ENCODE data around the gene TNFRSF1B. TPM values are rescaled to one million over a fixed set of nuclear protein-coding genes. Genes with fewer than 3 reads are reported as not detected.

Gene TNFRSF1B
- total and polyA plus RNA-seq, 9 of the 15 experiments (the other 6 are each of a cell fraction or from before 2014, with no cell fraction given): 8.8 to 91.3 (median 36.0) TPM

GRCh38 chr1:12229835-12230548 is 63.2 kb downstream of the TNFRSF1B start, which contains the start of gene VPS13D (continued):
- TF ChIP-seq THRB (CRISPR knock-in tag; conservative IDR thresholded peaks at IDR 0.05): no peak
- TF ChIP-seq ATF4 (CRISPR knock-in tag; IDR thresholded peaks at IDR 0.05): no peak
- TF ChIP-seq TFAP4 (CRISPR knock-in tag; IDR thresholded peaks at IDR 0.05; ENCODE audit: borderline replicate concordance): peak; percentile 50; the same call in 1 of the 2 replicates
- TF ChIP-seq MBD1 (CRISPR knock-in tag; IDR thresholded peaks at IDR 0.05): no peak
- no peak for TF ChIP-seq PTBP1 (IDR thresholded peaks at IDR 0.05; ENCODE audit: low read depth, low read length)
- no peak for TF ChIP-seq PHTF2 (CRISPR knock-in tag; IDR thresholded peaks at IDR 0.05)
- TF ChIP-seq ZBED1 (IDR thresholded peaks at IDR 0.05): no peak
- TF ChIP-seq, protein P1, sequence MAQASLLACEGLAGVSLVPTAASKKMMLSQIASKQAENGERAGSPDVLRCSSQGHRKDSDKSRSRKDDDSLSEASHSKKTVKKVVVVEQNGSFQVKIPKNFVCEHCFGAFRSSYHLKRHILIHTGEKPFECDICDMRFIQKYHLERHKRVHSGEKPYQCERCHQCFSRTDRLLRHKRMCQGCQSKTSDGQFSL (CRISPR knock-in tag; IDR thresholded peaks at IDR 0.05): no peak
- TF ChIP-seq, protein P1 (tag; IDR thresholded peaks at IDR 0.05): no peak
- TF ChIP-seq, protein P2, sequence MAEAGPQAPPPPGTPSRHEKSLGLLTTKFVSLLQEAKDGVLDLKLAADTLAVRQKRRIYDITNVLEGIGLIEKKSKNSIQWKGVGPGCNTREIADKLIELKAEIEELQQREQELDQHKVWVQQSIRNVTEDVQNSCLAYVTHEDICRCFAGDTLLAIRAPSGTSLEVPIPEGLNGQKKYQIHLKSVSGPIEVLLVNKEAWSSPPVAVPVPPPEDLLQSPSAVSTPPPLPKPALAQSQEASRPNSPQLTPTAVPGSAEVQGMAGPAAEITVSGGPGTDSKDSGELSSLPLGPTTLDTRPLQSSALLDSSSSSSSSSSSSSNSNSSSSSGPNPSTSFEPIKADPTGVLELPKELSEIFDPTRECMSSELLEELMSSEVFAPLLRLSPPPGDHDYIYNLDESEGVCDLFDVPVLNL (CRISPR knock-in tag; IDR thresholded peaks at IDR 0.05; ENCODE audit: low read depth): no peak
- 0 out of 2 replicates have a peak, but pooled peaks have one; percentile 50 for TF ChIP-seq NR2F6 (CRISPR knock-in tag; IDR thresholded peaks at IDR 0.05)
- TF ChIP-seq NCOA1 (IDR thresholded peaks at IDR 0.05; ENCODE audit: low read depth): no peak
- TF ChIP-seq DNMT1 (IDR thresholded peaks at IDR 0.05): no peak
- no peak for TF ChIP-seq PTRF (tag; IDR thresholded peaks at IDR 0.05)
- TF ChIP-seq CXXC5 (CRISPR knock-in tag; IDR thresholded peaks at IDR 0.05): peak; percentile 96
- TF ChIP-seq NR3C1 (CRISPR knock-in tag; IDR thresholded peaks at IDR 0.05): peak; percentile 62
- TF ChIP-seq, protein P3, sequence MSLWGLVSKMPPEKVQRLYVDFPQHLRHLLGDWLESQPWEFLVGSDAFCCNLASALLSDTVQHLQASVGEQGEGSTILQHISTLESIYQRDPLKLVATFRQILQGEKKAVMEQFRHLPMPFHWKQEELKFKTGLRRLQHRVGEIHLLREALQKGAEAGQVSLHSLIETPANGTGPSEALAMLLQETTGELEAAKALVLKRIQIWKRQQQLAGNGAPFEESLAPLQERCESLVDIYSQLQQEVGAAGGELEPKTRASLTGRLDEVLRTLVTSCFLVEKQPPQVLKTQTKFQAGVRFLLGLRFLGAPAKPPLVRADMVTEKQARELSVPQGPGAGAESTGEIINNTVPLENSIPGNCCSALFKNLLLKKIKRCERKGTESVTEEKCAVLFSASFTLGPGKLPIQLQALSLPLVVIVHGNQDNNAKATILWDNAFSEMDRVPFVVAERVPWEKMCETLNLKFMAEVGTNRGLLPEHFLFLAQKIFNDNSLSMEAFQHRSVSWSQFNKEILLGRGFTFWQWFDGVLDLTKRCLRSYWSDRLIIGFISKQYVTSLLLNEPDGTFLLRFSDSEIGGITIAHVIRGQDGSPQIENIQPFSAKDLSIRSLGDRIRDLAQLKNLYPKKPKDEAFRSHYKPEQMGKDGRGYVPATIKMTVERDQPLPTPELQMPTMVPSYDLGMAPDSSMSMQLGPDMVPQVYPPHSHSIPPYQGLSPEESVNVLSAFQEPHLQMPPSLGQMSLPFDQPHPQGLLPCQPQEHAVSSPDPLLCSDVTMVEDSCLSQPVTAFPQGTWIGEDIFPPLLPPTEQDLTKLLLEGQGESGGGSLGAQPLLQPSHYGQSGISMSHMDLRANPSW (CRISPR knock-in tag; IDR thresholded peaks at IDR 0.05): no peak
